Neutrophil (primary cell): ENCODE results near the gene KANTR.

ENCODE experiments used
- H3K27ac ChIP-seq: fragments of 200-600 bp; sonication (generic); 2 replicates; pipeline ENCODE4 v1.5.1; 2016; ENCODE audit warnings: mild to moderate bottlenecking, moderate library complexity
- H3K27me3 ChIP-seq: fragments of 200-600 bp; sonication (generic); 2 replicates; pipeline ENCODE4 v1.6.0; 2016; ENCODE audit warnings: mild to moderate bottlenecking
- H3K36me3 ChIP-seq: fragments of 200-600 bp; sonication (generic); 2 replicates; pipeline ENCODE4 v1.5.1; 2017
- H3K4me1 ChIP-seq, 2 experiments: fragments of 200-600 bp in 1 of 2; sonication (generic) in 1 of 2; 1 replicate in 1 of 2; 2 replicates in 1 of 2; pipeline versions ENCODE4 v1.5.1 to v1.6.1; 2013 to 2016; ENCODE audit warnings: low read depth in 1 of 2, low read length in 1 of 2, mild to moderate bottlenecking in 1 of 2, moderate library complexity in 1 of 2; ENCODE audit not compliant: control insufficient read depth in 1 of 2, insufficient read depth in 1 of 2
- H3K4me3 ChIP-seq, 2 experiments: fragments of 200-600 bp in 1 of 2; sonication (generic) in 1 of 2; 1 replicate in 1 of 2; 2 replicates in 1 of 2; pipeline ENCODE4 v1.5.1; 2013 to 2016; ENCODE audit warnings: low read depth in 1 of 2, low read length in 1 of 2, mild to moderate bottlenecking in 1 of 2, moderate library complexity in 1 of 2
- H3K9me3 ChIP-seq: fragments of 200-600 bp; sonication (generic); 2 replicates; pipeline ENCODE4 v1.5.1; 2016
- TF ChIP-seq, protein P1 (sequence below): fragments of 200-600 bp; sonication (generic); IDR thresholded peaks from 2 replicates; pipeline ENCODE4 v1.5.1; 2016; ENCODE audit warnings: antibody characterized with exemption

KANTR gene

DNA sequence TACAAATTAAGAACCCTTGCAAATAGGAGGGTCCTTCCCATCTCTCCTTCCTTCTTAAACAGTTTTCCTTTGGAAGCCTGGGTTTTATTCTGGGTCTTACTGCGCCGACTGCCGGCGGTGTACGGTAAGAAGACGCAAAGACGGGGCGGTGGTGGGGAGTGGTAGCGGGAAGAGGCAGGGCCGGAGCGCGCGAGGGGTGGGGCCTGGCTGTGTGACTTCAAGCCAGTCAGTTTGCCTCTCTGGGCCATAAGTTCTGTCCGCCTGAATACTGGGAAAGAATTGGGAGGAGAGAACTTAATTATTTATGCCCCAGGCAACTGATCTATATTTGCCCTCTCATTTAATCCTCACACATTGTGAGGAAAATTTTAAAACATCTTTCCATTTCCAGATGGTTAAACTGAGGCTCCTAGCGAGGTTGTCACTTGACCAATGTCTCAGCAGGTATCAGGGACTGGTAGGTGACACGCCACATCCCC lies 726 bp upstream of the KANTR start:
- Histone ChIP-seq H3K4me3 (peak overlapping the region; percentile 69 to 70), H3K36me3 (no peaks in the 10 kb centered on the region), H3K27ac (peak overlapping the region; percentile 65), H3K9me3 (no peaks in the 10 kb centered on the region), H3K4me1 (peaks cover 19 to 20% of the 10 kb centered on the region in 2 experiments), H3K27me3 (no peaks in the 10 kb centered on the region)
- TF ChIP-seq, protein P1, sequence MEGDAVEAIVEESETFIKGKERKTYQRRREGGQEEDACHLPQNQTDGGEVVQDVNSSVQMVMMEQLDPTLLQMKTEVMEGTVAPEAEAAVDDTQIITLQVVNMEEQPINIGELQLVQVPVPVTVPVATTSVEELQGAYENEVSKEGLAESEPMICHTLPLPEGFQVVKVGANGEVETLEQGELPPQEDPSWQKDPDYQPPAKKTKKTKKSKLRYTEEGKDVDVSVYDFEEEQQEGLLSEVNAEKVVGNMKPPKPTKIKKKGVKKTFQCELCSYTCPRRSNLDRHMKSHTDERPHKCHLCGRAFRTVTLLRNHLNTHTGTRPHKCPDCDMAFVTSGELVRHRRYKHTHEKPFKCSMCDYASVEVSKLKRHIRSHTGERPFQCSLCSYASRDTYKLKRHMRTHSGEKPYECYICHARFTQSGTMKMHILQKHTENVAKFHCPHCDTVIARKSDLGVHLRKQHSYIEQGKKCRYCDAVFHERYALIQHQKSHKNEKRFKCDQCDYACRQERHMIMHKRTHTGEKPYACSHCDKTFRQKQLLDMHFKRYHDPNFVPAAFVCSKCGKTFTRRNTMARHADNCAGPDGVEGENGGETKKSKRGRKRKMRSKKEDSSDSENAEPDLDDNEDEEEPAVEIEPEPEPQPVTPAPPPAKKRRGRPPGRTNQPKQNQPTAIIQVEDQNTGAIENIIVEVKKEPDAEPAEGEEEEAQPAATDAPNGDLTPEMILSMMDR, result peak; percentile 56

DNA sequence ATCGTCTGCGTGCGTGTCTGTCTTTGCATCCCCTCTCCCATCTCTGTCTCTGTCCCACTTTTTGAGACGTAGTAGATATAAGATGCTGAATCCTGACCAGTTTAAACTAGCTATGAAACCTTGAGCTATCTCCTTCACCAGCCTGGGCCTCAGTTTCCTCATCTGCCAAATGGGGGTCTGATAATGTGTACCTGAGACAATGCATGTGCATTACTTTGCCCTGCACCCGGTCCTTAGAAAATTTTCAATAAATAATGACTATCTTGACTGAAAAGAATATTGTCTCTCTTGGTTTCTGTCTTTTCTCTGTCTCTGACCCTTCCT lies 602 bp downstream of the KANTR start:
- Histone ChIP-seq H3K9me3 (no peaks in the 10 kb centered on the region), H3K36me3 (no peaks in the 10 kb centered on the region), H3K4me3 (peak overlapping the region; percentile 69 to 70), H3K27ac (no peak overlapping the region), H3K27me3 (no peaks in the 10 kb centered on the region), H3K4me1 (peaks cover 9% of the 10 kb centered on the region in 2 experiments)
- TF ChIP-seq, protein P1, result no peak

DNA sequence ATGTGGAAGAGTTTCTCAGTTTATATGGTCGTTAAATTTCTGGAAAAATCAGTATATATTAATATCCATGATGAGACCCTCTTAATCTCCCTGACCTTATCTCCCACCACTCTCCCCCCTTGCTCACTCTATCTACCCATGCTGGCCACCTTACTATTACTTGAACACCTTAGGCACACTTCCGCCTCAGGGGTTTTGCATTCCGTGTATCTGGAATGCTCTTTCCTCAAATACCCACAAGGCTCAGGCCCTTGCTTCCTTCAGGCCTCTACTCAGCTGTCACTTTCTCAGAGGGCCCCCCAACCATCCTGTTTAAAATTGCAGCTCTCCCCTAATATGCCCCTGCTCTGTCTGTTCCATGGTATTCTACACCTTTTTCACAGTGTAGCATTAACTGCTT lies 1.9 kb downstream of the KANTR start:
- no peak overlapping the region for H3K4me3 ChIP-seq
- no peaks in the 10 kb centered on the region for H3K36me3 ChIP-seq
- no peaks in the 10 kb centered on the region for H3K9me3 ChIP-seq
- TF ChIP-seq, protein P1, result no peak
- no peaks in the 10 kb centered on the region for H3K27me3 ChIP-seq
- H3K27ac ChIP-seq, result no peak overlapping the region
- peaks cover 9% of the 10 kb centered on the region in 2 experiments for H3K4me1 ChIP-seq

DNA sequence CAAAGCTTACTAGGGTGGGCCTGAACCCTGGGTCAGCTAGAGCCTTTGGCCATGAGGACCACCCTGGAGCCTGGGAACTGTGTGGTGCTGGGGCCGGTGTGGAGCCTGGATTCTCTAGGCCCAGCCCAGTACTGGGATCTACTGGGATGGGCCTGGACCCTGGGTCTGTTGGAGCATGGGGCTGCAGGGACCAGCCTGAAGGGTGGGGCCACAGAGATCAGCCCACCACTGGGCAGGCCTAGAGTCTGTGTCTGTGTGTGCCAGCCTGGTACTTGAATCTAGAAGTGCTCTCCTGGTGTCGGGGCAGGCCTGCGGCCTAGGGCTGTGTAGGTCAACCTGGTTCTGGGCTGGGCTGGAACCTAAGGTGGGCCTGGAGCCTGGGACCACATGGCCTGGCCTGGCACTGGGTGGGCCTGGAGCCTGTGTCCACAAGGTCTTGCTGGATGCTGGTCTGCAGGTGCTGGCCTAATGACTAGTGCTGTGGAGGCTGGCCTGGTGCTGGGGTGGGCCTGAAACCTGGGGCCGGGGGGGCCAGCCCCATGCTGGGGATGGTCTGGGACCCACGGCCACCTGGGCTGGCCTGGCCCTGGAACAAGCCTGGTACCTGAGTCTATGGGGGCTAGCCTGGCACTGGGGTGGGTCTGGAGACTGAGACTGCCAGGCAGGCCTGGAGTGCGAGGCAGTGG lies 21.1 kb downstream of the KANTR start:
- Histone ChIP-seq H3K9me3 (no peaks in the 10 kb centered on the region), H3K36me3 (no peaks in the 10 kb centered on the region), H3K27ac (no peak overlapping the region), H3K4me1 (no peaks in the 10 kb centered on the region), H3K27me3 (no peaks in the 10 kb centered on the region), H3K4me3 (no peak overlapping the region)
- TF ChIP-seq, protein P1, result no peak

DNA sequence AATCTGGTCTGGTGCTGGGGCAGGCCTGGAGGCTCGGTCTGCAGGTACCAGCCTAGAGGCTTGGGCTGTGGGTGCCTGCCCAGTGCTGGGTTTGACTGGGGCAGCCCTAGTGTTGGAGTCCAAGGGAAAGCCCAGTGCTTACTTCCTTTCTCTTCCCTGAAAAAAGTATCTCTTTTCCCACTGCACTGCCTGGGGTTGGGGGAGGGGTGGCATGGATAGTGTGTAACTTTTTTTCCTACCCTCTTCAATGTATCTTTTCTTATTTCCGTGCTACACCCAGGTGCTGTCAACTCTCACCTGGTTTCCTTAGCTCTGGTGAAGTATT lies 21.6 kb downstream of the KANTR start:
- H3K4me1 ChIP-seq, result no peaks in the 10 kb centered on the region
- no peaks in the 10 kb centered on the region for H3K27me3 ChIP-seq
- H3K4me3 ChIP-seq, result no peak overlapping the region
- H3K36me3 ChIP-seq, result no peaks in the 10 kb centered on the region
- no peaks in the 10 kb centered on the region for H3K9me3 ChIP-seq
- TF ChIP-seq, protein P1, result no peak
- H3K27ac ChIP-seq, result no peak overlapping the region
